ENCODE data around the gene NDUFB11. TPM values are rescaled to one million over a fixed set of nuclear protein-coding genes. Genes with fewer than 3 reads are reported as not detected.

The NDUFB11 gene
- polyA plus RNA-seq (ENCODE audit: insufficient read length in 3 of 3): 100 to 1,000 TPM in 2 of 3 donors, 10 to 100 TPM in 1; 88.6 to 121 (median 107) TPM
- long read RNA-seq, donor 1, transcript NDUFB11-202 (3 exons, 1,388 nt): major isoform, 92 of 144 reads
- long read RNA-seq, donor 1, transcript NDUFB11-201 (3 exons, 948 nt): minor isoform, 25 of 144 reads
- long read RNA-seq, donor 1, partial matches to known transcripts: 27 of 144 reads
- long read RNA-seq, donor 1, other reads (novel, unspliced or antisense): 0 of 144 reads
- long read RNA-seq, donor 2, transcript NDUFB11-202 (3 exons, 1,388 nt): major isoform, 75 of 115 reads
- long read RNA-seq, donor 2, transcript NDUFB11-201 (3 exons, 948 nt): minor isoform, 32 of 115 reads
- long read RNA-seq, donor 2, partial matches to known transcripts: 8 of 115 reads
- long read RNA-seq, donor 2, other reads (novel, unspliced or antisense): 0 of 115 reads
- long read RNA-seq, donor 3, transcript NDUFB11-201 (3 exons, 948 nt): minor isoform, 58 of 208 reads
- long read RNA-seq, donor 3, transcript NDUFB11-202 (3 exons, 1,388 nt): major isoform, 133 of 208 reads
- long read RNA-seq, donor 3, partial matches to known transcripts: 17 of 208 reads
- long read RNA-seq, donor 3, other reads (novel, unspliced or antisense): 0 of 208 reads
- long read RNA-seq, donor 4, transcript NDUFB11-201 (3 exons, 948 nt): minor isoform, 30 of 104 reads
- long read RNA-seq, donor 4, transcript NDUFB11-202 (3 exons, 1,388 nt): major isoform, 74 of 104 reads
- long read RNA-seq, donor 4, partial matches to known transcripts: 0 of 104 reads
- long read RNA-seq, donor 4, other reads (novel, unspliced or antisense): 0 of 104 reads
- long read RNA-seq, donor 5, transcript NDUFB11-201 (3 exons, 948 nt): minor isoform, 46 of 205 reads
- long read RNA-seq, donor 5, transcript NDUFB11-202 (3 exons, 1,388 nt): major isoform, 154 of 205 reads
- long read RNA-seq, donor 5, partial matches to known transcripts: 5 of 205 reads
- long read RNA-seq, donor 5, other reads (novel, unspliced or antisense): 0 of 205 reads
- long read RNA-seq, donor 6, transcript NDUFB11-201 (3 exons, 948 nt): minor isoform, 29 of 123 reads
- long read RNA-seq, donor 6, transcript NDUFB11-202 (3 exons, 1,388 nt): major isoform, 83 of 123 reads
- long read RNA-seq, donor 6, partial matches to known transcripts: 6 of 123 reads
- long read RNA-seq, donor 6, other reads (novel, unspliced or antisense): 5 of 123 reads
- long read RNA-seq, donor 7, transcript NDUFB11-202 (3 exons, 1,388 nt): major isoform, 154 of 199 reads
- long read RNA-seq, donor 7, transcript NDUFB11-201 (3 exons, 948 nt): minor isoform, 45 of 199 reads
- long read RNA-seq, donor 7, partial matches to known transcripts: 0 of 199 reads
- long read RNA-seq, donor 7, other reads (novel, unspliced or antisense): 0 of 199 reads
- long read RNA-seq, donor 8, transcript NDUFB11-202 (3 exons, 1,388 nt): major isoform, 161 of 656 reads
- long read RNA-seq, donor 8, transcript NDUFB11-201 (3 exons, 948 nt): minor isoform, 58 of 656 reads
- long read RNA-seq, donor 8, partial matches to known transcripts: 414 of 656 reads
- long read RNA-seq, donor 8, other reads (novel, unspliced or antisense): 23 of 656 reads
- long read RNA-seq, donor 9, transcript NDUFB11-202 (3 exons, 1,388 nt): major isoform, 84 of 115 reads
- long read RNA-seq, donor 9, transcript NDUFB11-201 (3 exons, 948 nt): minor isoform, 31 of 115 reads
- long read RNA-seq, donor 9, partial matches to known transcripts: 0 of 115 reads
- long read RNA-seq, donor 9, other reads (novel, unspliced or antisense): 0 of 115 reads
- long read RNA-seq, donor 10, transcript NDUFB11-201 (3 exons, 948 nt): minor isoform, 48 of 251 reads
- long read RNA-seq, donor 10, transcript NDUFB11-202 (3 exons, 1,388 nt): major isoform, 112 of 251 reads
- long read RNA-seq, donor 10, partial matches to known transcripts: 84 of 251 reads
- long read RNA-seq, donor 10, other reads (novel, unspliced or antisense): 7 of 251 reads
- long read RNA-seq, donor 11, transcript NDUFB11-201 (3 exons, 948 nt): minor isoform, 22 of 91 reads
- long read RNA-seq, donor 11, transcript NDUFB11-202 (3 exons, 1,388 nt): major isoform, 69 of 91 reads
- long read RNA-seq, donor 11, partial matches to known transcripts: 0 of 91 reads
- long read RNA-seq, donor 11, other reads (novel, unspliced or antisense): 0 of 91 reads
- long read RNA-seq, donor 12, transcript NDUFB11-201 (3 exons, 948 nt): minor isoform, 19 of 62 reads
- long read RNA-seq, donor 12, transcript NDUFB11-202 (3 exons, 1,388 nt): major isoform, 43 of 62 reads
- long read RNA-seq, donor 12, partial matches to known transcripts: 0 of 62 reads
- long read RNA-seq, donor 12, other reads (novel, unspliced or antisense): 0 of 62 reads
- long read RNA-seq, donor 13, transcript NDUFB11-202 (3 exons, 1,388 nt): major isoform, 233 of 314 reads
- long read RNA-seq, donor 13, transcript NDUFB11-201 (3 exons, 948 nt): minor isoform, 76 of 314 reads
- long read RNA-seq, donor 13, partial matches to known transcripts: 5 of 314 reads
- long read RNA-seq, donor 13, other reads (novel, unspliced or antisense): 0 of 314 reads
- long read RNA-seq, donor 14, transcript NDUFB11-202 (3 exons, 1,388 nt): major isoform, 93 of 131 reads
- long read RNA-seq, donor 14, transcript NDUFB11-201 (3 exons, 948 nt): minor isoform, 38 of 131 reads
- long read RNA-seq, donor 14, partial matches to known transcripts: 0 of 131 reads
- long read RNA-seq, donor 14, other reads (novel, unspliced or antisense): 0 of 131 reads
- long read RNA-seq, donor 15, transcript NDUFB11-201 (3 exons, 948 nt): minor isoform, 9 of 86 reads
- long read RNA-seq, donor 15, transcript NDUFB11-202 (3 exons, 1,388 nt): major isoform, 55 of 86 reads
- long read RNA-seq, donor 15, partial matches to known transcripts: 22 of 86 reads
- long read RNA-seq, donor 15, other reads (novel, unspliced or antisense): 0 of 86 reads
- long read RNA-seq, donor 16, transcript NDUFB11-201 (3 exons, 948 nt): minor isoform, 78 of 1,206 reads
- long read RNA-seq, donor 16, transcript NDUFB11-202 (3 exons, 1,388 nt): major isoform, 220 of 1,206 reads
- long read RNA-seq, donor 16, partial matches to known transcripts: 869 of 1,206 reads
- long read RNA-seq, donor 16, other reads (novel, unspliced or antisense): 39 of 1,206 reads

DNA sequence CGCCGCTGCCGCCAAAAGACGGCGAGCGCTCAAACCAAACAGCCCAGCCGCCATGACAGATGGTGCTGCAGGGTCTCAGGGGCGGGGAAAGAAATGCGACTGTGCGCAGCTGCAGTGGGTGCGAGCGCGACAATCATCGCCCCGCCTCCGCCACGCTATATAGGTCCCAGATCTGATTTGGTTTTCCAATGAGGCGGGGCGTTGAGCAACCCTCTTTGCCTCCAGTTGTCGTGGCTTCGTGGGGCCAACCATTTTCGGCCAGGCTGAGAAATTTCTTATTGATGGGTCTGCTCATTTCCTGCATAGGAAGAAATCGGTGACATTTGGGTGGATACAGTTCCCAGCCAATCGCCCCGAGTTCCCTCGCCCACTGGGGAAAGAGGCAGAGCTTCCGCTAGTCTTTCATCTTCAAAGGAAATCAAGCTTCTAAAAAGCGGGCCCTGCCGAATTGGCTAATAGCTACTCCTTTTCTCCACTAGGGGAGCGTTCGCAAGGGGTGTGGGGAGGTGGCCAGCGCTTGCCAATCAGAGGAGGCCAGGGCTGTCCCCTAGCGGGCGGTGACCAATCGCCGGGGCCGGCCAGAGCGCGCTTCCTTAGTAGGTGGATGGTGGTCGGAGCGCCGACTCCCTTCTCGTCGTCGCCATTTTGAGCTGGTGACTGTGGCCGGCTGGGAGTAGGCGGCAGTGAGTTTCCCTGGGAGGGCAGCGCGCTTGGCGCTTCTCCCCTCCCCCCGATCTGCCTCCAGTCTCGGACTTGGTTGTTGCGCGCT lies at the start of gene NDUFB11, which contains the start of gene RBM10:
Gene NDUFB11, minus strand, starts transcription at position 77 of the 769 bp plus-strand sequence. Its CDS starts 23 bp downstream, at position 54.
Gene RBM10, plus strand, starts transcription at position 596 of the 769 bp plus-strand sequence. CDS start 2,261 bp downstream, outside the sequence.
- peak; percentile 59 to 89 (median 85) for DNase-seq (ENCODE audit: extremely low read depth in 1 of 11, low read depth in 9 of 11, low spot score in 4 of 11)

DNA sequence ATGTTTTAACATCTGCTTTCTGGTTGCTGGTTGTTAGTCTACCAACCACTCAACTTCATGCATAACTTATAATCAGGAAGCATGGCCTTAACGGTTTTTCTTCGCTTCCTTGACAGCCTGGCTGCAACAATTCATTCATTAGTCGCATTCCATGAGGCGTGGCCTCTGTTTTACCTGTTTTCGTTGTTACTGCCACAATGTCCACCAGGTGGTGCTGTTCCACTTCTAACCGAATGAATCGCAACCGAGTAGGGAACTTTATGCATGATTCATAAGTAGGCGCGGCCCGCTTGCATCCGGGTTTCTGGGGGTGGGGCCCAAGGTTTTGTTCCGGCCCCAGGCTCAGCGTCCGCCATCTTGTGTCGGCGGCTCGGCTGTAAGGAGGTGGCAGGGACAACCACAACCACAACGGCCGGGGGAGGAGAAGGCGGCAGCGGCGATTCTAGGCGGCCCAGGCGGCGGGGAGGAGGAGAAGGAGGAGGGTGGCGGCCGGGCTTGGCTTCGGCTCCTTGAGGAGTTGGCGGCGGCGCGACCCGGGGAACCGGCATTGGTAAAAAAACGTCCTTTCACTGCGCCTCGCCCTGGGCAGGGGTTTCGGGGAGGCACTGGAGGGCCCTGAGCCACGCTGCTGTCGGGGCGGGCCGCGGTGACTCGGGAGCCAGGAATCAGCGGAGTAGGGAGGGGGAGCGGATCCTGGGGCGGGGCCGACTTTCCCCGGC lies 49.1 kb upstream of the NDUFB11 start, which contains the start of gene UBA1:
Gene UBA1, plus strand, starts transcription at position 355 of the 719 bp plus-strand sequence. CDS start 4,974 bp downstream, outside the sequence.
- peak; percentile 84 to 99 (median 93) for DNase-seq (ENCODE audit: extremely low read depth in 1 of 11, low read depth in 9 of 11, low spot score in 4 of 11)

DNA sequence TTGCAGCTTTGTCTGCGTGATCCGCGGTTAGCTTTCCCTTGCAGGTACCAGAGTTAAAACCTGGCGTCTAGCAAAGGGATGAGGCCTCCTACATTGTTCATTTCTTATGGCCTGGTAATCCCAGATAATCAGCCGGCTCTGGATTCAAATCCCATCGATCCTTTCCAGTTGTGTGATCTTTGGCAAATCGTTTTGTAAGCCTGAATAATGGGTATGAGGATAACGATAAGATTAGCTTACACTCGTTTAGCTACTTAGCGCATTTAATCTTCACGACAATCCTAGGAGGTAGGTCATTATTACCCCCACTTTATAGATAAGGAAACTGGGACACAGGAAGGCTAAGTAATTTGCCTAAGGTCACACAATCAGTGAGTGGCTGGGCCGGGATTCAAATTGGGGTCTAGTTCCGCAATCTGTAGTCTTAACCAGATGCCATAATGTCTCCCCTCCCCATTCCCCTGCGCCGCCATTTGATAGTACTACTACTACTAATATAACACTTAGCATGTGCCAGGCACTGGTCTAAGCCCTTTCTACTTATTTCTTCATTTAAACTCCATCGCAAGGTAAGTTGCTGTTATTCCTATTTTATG lies 47.4 kb upstream of the NDUFB11 start:
- no peak for DNase-seq (ENCODE audit: extremely low read depth in 1 of 11, low read depth in 9 of 11, low spot score in 4 of 11)

DNA sequence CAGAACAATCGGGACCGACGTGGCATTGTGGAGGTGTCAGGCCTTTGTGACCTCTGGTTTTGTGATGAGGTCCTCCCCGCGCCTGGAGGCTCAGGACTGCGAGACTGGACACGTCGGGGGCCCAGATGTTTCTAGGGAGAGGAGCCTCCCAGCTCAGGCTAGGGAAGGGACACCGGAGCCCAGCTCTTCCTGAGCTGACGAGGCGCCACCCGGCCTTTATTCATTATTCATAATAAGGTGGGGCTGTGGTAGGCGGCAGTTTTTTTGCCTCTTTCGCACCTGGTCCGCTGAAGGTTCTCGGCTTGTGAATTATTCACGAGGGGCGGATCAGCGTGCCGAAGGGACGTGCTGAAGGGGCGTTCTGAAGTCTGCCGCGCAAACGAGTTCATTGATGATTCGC lies 46.8 kb upstream of the NDUFB11 start:
- no peak for DNase-seq (ENCODE audit: extremely low read depth in 1 of 11, low read depth in 9 of 11, low spot score in 4 of 11)

DNA sequence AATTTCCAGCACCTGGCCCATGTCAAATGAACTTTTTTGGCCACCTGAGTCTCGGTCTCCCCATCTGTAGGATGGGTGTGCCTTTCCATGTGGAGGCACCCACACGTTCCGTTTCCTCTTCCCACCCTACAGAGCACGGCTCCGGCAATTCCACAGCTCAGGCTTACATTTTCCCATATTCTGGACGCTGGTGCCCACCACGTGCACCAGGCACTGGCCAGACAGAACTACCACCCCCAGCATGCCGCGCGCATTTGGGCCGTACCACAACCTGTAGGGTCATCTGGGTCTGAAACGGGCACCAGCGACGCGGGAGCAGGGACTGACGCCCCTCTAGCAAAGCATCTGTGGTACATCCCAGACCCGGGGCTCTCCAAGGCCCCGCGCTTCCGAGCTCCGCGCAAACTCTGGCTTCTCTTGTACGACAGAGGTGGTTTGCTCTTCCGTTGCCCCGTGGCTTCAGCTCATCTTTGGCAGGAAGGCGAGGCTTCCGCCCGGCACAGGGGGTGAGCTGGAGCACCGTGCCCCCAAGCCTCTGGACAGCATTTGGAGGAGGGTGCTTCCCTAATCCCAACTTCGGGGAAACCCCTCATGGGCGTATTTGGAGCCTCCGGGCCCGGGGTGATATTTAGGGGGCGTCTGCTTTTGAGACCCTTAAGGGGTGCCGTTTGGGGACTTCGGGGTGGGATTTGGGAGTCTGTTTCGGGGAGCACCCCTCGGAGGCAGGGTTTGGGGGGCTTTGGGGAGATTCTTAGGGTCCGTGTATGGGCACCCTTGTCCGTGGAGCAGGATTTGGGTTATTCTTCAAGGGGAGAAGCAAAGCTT lies 46.2 kb upstream of the NDUFB11 start:
- DNase-seq (ENCODE audit: extremely low read depth in 1 of 11, low read depth in 9 of 11, low spot score in 4 of 11): peak in 10 of 11 donors; percentile 50 to 88 (median 77)

DNA sequence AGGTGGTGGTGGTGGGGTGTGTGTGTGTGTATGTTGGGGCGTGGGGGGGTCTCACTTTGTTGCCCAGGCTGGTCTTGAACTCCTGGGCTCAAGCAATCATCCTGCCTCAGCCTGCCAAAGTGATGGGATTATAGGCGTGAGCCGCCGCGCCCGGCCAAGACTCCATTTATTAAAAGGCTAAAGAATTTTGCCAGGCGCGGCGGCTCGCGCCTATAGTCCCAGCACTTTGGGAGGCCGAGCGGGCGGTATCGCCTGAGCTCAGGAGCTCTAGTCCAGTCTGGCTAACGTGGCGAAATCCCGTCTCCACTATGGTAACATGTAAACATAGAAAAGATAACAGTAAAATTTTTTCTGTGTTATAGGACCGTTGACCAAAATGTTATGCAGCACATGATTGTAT lies 45.4 kb upstream of the NDUFB11 start:
- no peak for DNase-seq (ENCODE audit: extremely low read depth in 1 of 11, low read depth in 9 of 11, low spot score in 4 of 11)

DNA sequence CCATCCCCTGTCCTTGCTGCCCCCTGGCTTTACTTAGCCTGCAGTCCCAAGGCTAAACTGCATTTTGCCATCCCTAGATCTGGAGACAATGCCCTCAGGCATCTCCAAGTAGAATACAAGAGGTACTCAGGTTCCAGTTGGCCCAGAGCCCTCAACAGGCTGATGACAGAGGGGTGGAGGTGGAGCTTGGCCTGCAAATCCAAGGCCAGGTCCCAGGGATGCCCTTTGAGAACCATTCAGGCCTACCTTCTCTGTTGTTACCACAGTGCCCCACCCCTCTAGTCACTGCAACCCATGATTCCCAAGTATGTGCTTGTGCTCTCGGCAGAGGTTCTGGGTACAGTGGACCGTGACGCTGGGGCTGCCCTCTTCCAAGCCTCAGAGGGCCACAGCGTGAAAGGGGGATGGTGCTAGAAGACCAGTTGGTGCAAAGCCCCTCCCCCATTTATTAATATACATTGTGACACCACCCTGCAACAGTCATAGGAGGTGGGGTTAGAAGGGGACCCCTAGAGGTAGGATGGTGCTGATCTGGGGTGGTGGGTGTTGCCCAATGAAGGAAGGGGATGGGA lies 42.7 kb upstream of the NDUFB11 start:
- no peak for DNase-seq (ENCODE audit: extremely low read depth in 1 of 11, low read depth in 9 of 11, low spot score in 4 of 11)

DNA sequence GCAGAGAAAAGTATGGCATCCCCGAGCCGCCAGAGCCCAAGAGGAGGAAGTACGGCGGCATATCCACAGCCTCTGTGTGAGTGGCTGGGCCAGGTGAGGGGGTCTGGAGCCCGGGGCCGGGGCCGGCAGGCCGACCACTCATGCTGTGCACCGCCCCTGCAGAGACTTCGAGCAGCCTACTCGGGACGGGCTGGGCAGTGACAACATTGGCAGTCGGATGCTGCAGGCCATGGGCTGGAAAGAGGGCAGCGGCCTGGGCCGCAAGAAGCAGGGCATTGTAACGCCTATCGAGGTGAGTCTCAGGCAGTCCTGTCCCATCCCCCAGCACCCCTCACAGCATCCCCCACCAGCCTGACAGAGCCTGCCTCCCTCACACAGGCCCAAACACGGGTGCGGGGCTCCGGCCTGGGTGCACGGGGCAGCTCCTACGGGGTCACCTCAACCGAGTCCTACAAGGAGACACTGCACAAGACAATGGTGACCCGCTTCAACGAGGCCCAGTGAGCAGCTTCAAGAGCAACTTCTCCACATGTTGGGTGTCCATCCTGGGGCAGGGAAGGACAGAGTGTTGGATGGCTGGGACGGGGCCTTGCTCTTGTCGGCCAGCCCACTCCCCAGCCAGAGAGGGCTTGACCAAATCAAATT lies 41.7 kb upstream of the NDUFB11 start:
- no peak for DNase-seq (ENCODE audit: extremely low read depth in 1 of 11, low read depth in 9 of 11, low spot score in 4 of 11)

DNA sequence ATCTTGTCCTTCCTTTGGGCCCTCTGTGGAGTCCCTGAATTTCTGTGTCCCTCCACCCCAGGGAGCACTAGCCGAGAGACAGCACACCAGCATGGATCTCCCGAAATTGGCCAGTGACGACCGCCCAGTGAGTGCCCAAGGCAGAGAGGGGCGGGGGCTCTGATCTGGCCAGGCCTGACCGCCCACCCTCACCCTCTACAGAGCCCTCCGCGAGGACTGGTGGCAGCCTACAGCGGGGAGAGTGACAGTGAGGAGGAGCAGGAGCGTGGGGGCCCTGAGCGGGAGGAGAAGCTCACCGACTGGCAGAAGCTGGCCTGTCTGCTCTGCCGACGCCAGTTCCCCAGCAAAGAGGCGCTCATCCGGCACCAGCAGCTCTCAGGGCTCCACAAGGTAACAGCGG lies 40.7 kb upstream of the NDUFB11 start:
- DNase-seq (ENCODE audit: extremely low read depth in 1 of 11, low read depth in 9 of 11, low spot score in 4 of 11): no peak

DNA sequence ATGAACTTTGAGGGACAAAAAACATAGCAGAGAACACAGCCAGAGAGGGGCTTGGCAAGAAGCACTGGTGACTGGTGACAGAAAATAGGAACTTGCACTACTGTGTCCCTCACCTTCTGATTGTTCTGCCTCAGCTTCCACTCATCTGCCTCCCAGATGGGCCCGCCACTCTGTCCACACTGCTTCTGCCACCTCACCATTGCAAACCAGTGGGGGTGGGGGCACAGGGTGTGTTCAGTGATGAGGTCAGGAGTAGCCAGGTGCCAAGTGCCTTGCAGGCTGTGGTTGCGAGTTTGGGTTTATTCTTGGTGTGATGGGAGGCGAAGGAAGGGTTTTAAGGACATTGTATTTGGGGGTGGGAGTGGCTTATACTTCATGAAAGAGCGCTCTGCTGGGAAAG lies 40.0 kb upstream of the NDUFB11 start:
- no peak for DNase-seq (ENCODE audit: extremely low read depth in 1 of 11, low read depth in 9 of 11, low spot score in 4 of 11)

DNA sequence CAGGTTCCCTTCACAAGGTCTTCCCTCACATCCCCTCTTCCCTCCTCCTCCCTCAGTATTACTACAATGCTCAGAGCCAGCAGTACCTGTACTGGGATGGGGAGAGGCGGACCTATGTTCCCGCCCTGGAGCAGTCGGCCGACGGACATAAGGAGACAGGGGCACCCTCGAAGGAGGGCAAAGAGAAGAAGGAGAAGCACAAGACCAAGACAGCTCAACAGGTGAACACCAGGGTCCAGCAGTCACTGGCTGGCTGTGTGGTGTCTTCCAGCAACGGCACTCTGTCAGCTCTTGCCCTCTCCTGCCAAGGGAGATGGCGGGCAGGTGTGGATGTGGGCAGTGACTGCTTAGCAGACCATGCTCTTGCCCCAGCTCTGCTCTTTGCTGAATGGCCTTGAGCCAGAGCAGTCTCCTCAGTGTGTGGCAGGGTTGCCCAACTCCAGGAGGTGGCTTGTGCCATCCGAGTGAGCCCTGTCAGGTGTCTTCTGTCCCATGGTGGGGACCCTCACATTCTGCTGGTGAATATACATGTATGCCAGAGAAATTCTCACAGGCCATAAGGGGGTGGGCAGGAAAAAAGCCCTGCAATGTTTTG lies 37.7 kb upstream of the NDUFB11 start:
- no peak for DNase-seq (ENCODE audit: extremely low read depth in 1 of 11, low read depth in 9 of 11, low spot score in 4 of 11)
